A673 (cell line): Measurements from ENCODE around the gene TENM4.

ENCODE experiments used
- EZH2 ChIP-seq: fragments of 200-600 bp; sonication (generic); IDR thresholded peaks from 2 replicates; pipeline ENCODE4 v1.6.1; 2017; ENCODE audit warnings: borderline replicate concordance, low read depth, mild to moderate bottlenecking, mixed read lengths, antibody characterized with exemption, low read length; ENCODE audit not compliant: poor library complexity, severe bottlenecking
- TF ChIP-seq, protein P1 (sequence below): fragments of 300-800, 200-600 bp; sonication (generic); conservative IDR thresholded peaks from 2 replicates; pipeline ENCODE4 v1.5.1; 2017; ENCODE audit warnings: low read depth, mild to moderate bottlenecking, antibody characterized with exemption, low read length, moderate library complexity, mixed read lengths

DNA sequence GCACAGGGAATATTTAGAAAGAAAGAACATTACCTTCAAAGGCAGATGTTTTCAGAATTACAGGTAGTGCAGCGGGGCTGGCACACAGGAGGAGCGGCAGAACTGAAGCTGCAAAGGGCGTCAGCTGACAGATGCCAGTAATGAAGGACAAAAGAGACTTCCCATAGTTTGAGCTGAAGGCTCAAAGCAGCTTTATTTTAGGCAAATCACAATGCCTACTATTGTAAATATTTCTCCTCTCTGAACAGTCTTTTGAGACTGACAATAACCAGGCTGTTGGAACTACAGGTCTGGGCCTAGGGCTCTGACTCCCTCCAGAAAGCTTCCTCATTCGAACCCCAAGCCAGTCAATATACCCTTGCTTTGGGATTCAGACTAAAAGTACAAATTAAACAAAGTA, 609.3 kb downstream of the TENM4 start:
- TF ChIP-seq, protein P1, sequence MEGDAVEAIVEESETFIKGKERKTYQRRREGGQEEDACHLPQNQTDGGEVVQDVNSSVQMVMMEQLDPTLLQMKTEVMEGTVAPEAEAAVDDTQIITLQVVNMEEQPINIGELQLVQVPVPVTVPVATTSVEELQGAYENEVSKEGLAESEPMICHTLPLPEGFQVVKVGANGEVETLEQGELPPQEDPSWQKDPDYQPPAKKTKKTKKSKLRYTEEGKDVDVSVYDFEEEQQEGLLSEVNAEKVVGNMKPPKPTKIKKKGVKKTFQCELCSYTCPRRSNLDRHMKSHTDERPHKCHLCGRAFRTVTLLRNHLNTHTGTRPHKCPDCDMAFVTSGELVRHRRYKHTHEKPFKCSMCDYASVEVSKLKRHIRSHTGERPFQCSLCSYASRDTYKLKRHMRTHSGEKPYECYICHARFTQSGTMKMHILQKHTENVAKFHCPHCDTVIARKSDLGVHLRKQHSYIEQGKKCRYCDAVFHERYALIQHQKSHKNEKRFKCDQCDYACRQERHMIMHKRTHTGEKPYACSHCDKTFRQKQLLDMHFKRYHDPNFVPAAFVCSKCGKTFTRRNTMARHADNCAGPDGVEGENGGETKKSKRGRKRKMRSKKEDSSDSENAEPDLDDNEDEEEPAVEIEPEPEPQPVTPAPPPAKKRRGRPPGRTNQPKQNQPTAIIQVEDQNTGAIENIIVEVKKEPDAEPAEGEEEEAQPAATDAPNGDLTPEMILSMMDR: no peak
- TF ChIP-seq EZH2: no peak
